Stimulated activated CD4-positive, alpha-beta T cell treated with anti-CD3 and anti-CD28 coated beads, Interleukin-12 subunit alpha, Interleukin-12 subunit beta, amount 100 ng/mL, for 4 hours (primary cell): ENCODE data around the gene SLC24A3.

Experiments used
- DNase-seq: peaks from one replicate; pipeline ENCODE4 v3.0.0-alpha.2; 2020

Gene SLC24A3

DNA sequence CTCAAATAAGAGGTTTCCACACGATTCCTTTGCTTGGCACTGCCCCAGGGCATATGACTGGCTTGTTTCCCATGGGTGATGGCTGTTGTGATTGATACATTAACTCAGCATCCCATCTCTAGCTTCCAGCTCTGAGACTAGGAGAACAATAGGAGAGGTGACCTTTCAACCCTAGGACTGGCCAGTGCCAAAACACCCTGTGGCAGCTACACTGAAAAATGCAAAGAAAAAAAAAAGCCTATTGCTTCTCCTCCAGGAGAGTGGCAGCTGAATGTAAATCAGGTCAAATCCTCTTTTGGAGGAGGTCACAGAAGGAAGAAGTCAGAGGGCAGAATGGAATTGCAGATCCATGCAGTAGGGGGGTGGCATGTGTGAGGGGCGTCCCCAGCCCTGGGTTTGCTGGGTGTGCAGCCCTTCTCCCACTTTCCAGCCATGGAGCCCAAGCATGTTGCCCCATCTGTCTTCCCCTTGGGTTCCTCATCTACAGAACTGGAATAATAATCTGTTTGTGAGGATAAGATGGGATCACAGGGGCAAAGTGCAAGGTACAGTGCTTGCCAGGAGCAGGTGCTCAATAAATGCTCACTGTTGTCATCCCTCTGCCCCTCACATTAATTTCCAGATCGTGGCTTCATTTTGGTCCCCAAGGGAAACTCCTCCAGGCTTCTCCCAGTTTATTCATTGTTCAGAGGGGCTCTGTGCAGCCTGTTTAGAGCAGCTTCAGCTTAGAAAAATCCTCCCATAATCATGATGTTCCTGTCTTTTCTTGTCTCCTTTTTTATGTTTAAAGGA is 300.6 kb downstream of the SLC24A3 start:
- no peak for DNase-seq

DNA sequence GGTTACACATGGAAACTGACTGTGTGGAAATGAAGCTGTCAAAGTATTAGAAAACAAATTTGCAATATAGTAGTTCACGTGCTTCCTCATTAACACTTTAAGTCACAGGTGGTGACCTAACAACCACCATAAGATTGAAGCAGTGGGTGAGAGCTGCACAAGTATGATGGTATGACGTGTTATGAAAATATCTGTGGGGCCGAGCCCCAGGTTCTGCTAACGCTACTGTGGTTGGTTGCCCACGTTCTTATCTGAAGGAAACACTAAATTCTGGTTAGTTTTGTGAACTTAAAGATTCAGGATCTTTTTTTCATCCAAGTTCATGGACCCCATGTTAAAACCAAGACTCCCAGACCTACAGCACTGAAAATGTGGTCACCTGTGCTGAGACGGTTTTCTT is 302.6 kb downstream of the SLC24A3 start:
- DNase-seq = no peak

- DNase-seq = no peak
Measured at GRCh38 chr20:19519466-19519865, 307.0 kb downstream of the SLC24A3 start.

- no peak for DNase-seq
Measured at GRCh38 chr20:19520261-19520660, 307.8 kb downstream of the SLC24A3 start.

- no peak for DNase-seq
Measured at GRCh38 chr20:19522071-19522801, 309.8 kb downstream of the SLC24A3 start.

GRCh38 chr20:19522836-19523590 is 310.6 kb downstream of the SLC24A3 start:
- no peak for DNase-seq

DNA sequence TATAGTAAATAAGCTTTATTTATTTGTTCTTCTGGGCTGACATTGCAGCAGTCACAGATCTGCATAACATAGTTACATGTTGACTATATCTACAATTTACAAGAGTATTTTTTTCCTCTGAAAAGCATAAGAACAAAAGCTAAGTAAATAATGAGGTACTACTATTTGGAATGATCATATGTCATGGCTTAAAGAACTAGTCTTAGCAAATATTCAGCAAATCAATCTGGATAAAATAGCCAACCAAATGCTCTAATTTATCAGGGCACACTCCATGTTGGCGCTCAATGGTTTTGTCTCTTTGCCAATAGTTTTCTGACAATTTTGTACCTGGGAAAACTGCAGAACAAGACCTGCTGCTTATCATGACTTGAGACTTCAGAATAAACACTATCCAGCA is 312.2 kb downstream of the SLC24A3 start:
- no peak for DNase-seq

- DNase-seq = no peak
Measured at GRCh38 chr20:19527509-19527908, 315.1 kb downstream of the SLC24A3 start.

GRCh38 chr20:19528286-19529030 is 316.0 kb downstream of the SLC24A3 start:
- DNase-seq = no peak

DNA sequence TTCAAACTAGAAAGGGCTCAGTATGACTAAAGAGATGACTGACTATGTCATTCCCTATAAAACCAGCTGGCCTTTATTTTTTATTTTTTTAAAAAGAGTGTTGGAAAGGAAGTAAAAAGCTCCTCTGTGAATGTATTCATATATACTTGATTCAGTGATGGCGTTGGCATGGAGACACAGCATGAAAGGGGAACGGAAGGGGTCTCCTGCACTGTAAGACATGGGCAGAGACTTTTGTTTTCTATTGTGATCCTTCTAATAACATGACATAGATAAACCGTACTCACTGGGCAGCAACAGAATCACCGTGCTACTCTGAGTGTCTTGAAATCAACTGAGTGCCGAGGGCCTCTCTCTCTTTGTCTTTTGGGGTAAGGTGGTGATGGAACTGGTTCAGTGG is 317.6 kb downstream of the SLC24A3 start:
- DNase-seq = no peak

GRCh38 chr20:19531446-19531845 is 319.0 kb downstream of the SLC24A3 start:
- no peak for DNase-seq

GRCh38 chr20:19538556-19538955 is 326.1 kb downstream of the SLC24A3 start:
- no peak for DNase-seq

DNA sequence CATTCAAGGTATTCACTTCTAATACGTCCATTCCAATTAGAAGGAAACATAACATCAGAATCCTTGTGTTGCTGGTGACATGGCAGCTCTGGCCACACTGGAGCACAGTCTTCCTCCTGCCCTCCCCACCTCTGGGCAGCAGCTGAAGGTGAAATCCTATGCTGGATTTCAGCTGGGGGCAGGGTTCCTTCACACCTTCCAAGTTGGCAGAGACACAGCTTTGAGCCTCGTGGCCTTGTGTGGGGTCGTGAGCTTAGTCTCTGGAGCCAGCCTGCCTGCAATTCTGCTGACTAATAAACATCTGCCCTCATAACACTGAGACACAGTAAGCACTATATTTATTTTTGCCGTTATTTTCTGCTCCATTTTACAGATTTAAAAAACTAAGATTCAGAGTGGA is 326.7 kb downstream of the SLC24A3 start:
- DNase-seq = no peak

- DNase-seq = no peak
Measured at GRCh38 chr20:19540392-19540791, 327.9 kb downstream of the SLC24A3 start.

- no peak for DNase-seq
Measured at GRCh38 chr20:19543101-19543500, 330.7 kb downstream of the SLC24A3 start.

- DNase-seq = no peak
Measured at GRCh38 chr20:19544684-19545083, 332.2 kb downstream of the SLC24A3 start.

DNA sequence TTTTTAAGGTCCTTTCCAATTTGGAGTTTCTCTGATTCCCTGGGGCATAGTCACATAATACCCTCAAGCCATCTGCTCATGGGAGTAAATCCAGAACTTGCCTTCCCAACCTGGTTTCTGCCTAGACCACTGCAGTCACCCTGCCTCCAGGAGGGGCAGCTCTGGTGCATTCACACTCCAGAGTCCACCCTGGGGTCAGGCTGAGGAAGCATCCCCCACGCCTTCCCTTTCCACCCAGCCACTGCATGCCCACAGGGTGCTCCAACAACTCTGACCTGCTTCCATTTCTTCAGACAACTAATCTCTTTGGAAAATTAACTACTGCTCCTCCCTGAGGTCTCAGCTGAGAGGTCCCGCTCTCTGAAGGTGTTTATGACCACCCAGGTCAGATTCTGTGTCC is 334.2 kb downstream of the SLC24A3 start:
- DNase-seq = no peak

DNA sequence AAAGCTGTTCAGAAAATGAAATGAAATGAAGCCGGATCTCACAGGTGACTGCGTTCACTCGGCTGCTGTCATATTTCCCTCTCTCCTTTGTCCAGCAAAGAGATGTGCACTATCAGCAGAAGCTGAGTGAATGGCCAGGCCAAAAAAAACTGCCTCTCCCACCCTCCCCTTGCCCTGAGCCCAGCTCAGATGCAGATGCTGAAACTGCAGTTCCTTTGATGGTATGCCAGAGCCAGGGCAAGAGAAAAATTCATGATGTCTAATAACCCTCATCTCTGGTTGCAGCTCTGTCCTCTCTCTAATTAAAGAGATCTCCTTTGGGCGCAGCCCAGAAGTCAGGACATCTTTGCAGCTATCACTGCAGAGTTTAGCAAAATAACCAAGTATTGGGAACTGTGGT is 335.1 kb downstream of the SLC24A3 start:
- DNase-seq = no peak

- no peak for DNase-seq
Measured at GRCh38 chr20:19549896-19550295, 337.5 kb downstream of the SLC24A3 start.

GRCh38 chr20:19552221-19553180 is 340.1 kb downstream of the SLC24A3 start:
- DNase-seq = no peak

DNA sequence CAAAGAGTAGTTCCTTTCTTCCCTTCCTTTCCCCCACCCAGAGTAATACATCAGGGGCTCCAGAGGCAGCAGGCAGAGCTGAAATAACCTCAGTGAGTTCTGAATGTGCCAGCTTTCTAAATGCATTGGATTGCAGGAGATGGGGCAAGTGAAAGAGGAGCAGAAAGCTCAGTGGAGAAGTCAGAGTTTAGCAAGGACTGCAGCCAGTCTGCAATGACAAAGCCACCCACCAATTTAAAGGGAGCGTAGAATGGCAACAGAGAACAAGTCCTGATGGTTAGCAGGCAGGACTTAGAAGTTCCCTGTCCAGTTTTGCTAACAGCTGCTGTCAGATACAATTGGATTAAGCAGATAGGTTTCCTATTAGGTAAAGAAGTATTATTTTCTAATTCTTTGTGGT is 342.2 kb downstream of the SLC24A3 start:
- no peak for DNase-seq

GRCh38 chr20:19555726-19556125 is 343.3 kb downstream of the SLC24A3 start:
- DNase-seq = no peak
